ENCODE results near the gene GIMAP1.

GIMAP1 gene

GRCh38 chr7:150739033-150739432 lies 22.6 kb downstream of the GIMAP1 start:
- TF ChIP-seq EZH2phosphoT487 (IDR thresholded peaks at IDR 0.05; ENCODE audit: low read length) (no peak), EZH2 (optimal IDR thresholded peaks at IDR 0.05; ENCODE audit: low read depth, low read length) (no peak), CTCF (IDR thresholded peaks at IDR 0.05; ENCODE audit: low read length) (no peak)
- H2AFZ ChIP-seq (ENCODE audit: low read length): no peak overlapping the region
- no peaks in the 10 kb centered on the region for H3K9me3 ChIP-seq (replicated peaks; ENCODE audit: insufficient read depth, low read length)
- H3K36me3 ChIP-seq (replicated peaks; ENCODE audit: insufficient read depth, low read length): no peaks in the 10 kb centered on the region
- H4K20me1 ChIP-seq (ENCODE audit: insufficient read depth, low read length): no peaks in the 10 kb centered on the region
- no peak overlapping the region for H3K27ac ChIP-seq (ENCODE audit: low read length)
- H3K4me2 ChIP-seq (ENCODE audit: low read depth, low read length): no peak overlapping the region
- no peaks in the 10 kb centered on the region for H3K9me2 ChIP-seq (replicated peaks; ENCODE audit: insufficient read depth, low read length)
- no peak for DNase-seq
- H3F3A ChIP-seq (ENCODE audit: insufficient read depth, low read length): no peaks in the 10 kb centered on the region
- H3K27me3 ChIP-seq (replicated peaks; ENCODE audit: insufficient read depth, low read length): no peaks in the 10 kb centered on the region
- no peaks in the 10 kb centered on the region for H3K4me1 ChIP-seq (ENCODE audit: low read length)
- H3K4me3 ChIP-seq (ENCODE audit: low read length): no peak overlapping the region
- H3K79me2 ChIP-seq (ENCODE audit: low read length): no peaks in the 10 kb centered on the region
- no peak overlapping the region for H3K9ac ChIP-seq (ENCODE audit: low read length)

- H3K4me1 ChIP-seq (ENCODE audit: low read length): no peaks in the 10 kb centered on the region
- no peak overlapping the region for H3K4me3 ChIP-seq (ENCODE audit: low read length)
- no peak for TF ChIP-seq EZH2phosphoT487 (IDR thresholded peaks at IDR 0.05; ENCODE audit: low read length)
- no peak for TF ChIP-seq EZH2 (optimal IDR thresholded peaks at IDR 0.05; ENCODE audit: low read depth, low read length)
- no peak for TF ChIP-seq CTCF (IDR thresholded peaks at IDR 0.05; ENCODE audit: low read length)
- H3K36me3 ChIP-seq (replicated peaks; ENCODE audit: insufficient read depth, low read length): no peaks in the 10 kb centered on the region
- no peak overlapping the region for H2AFZ ChIP-seq (ENCODE audit: low read length)
- H3K79me2 ChIP-seq (ENCODE audit: low read length): no peaks in the 10 kb centered on the region
- no peaks in the 10 kb centered on the region for H3F3A ChIP-seq (ENCODE audit: insufficient read depth, low read length)
- H3K9ac ChIP-seq (ENCODE audit: low read length): no peak overlapping the region
- no peak for DNase-seq
- no peaks in the 10 kb centered on the region for H3K27me3 ChIP-seq (replicated peaks; ENCODE audit: insufficient read depth, low read length)
- no peak overlapping the region for H3K27ac ChIP-seq (ENCODE audit: low read length)
- no peaks in the 10 kb centered on the region for H3K9me3 ChIP-seq (replicated peaks; ENCODE audit: insufficient read depth, low read length)
- H3K9me2 ChIP-seq (replicated peaks; ENCODE audit: insufficient read depth, low read length): no peaks in the 10 kb centered on the region
- no peak overlapping the region for H3K4me2 ChIP-seq (ENCODE audit: low read depth, low read length)
- H4K20me1 ChIP-seq (ENCODE audit: insufficient read depth, low read length): no peaks in the 10 kb centered on the region
These were observed 23.6 kb downstream of the GIMAP1 start for GRCh38 chr7:150740053-150740452.

GRCh38 chr7:150742286-150742968 lies 26.0 kb downstream of the GIMAP1 start:
- H3K9ac ChIP-seq (ENCODE audit: low read length): no peak overlapping the region
- no peak overlapping the region for H2AFZ ChIP-seq (ENCODE audit: low read length)
- H3K4me1 ChIP-seq (ENCODE audit: low read length): no peaks in the 10 kb centered on the region
- no peaks in the 10 kb centered on the region for H3K9me2 ChIP-seq (replicated peaks; ENCODE audit: insufficient read depth, low read length)
- H3K4me3 ChIP-seq (ENCODE audit: low read length): no peak overlapping the region
- H3K36me3 ChIP-seq (replicated peaks; ENCODE audit: insufficient read depth, low read length): no peaks in the 10 kb centered on the region
- no peaks in the 10 kb centered on the region for H3K27me3 ChIP-seq (replicated peaks; ENCODE audit: insufficient read depth, low read length)
- no peak for TF ChIP-seq CTCF (IDR thresholded peaks at IDR 0.05; ENCODE audit: low read length)
- no peak for TF ChIP-seq EZH2phosphoT487 (IDR thresholded peaks at IDR 0.05; ENCODE audit: low read length)
- no peak for TF ChIP-seq EZH2 (optimal IDR thresholded peaks at IDR 0.05; ENCODE audit: low read depth, low read length)
- no peaks in the 10 kb centered on the region for H3K9me3 ChIP-seq (replicated peaks; ENCODE audit: insufficient read depth, low read length)
- no peak overlapping the region for H3K27ac ChIP-seq (ENCODE audit: low read length)
- H3K79me2 ChIP-seq (ENCODE audit: low read length): no peaks in the 10 kb centered on the region
- no peaks in the 10 kb centered on the region for H3F3A ChIP-seq (ENCODE audit: insufficient read depth, low read length)
- DNase-seq: no peak
- H3K4me2 ChIP-seq (ENCODE audit: low read depth, low read length): no peak overlapping the region
- no peaks in the 10 kb centered on the region for H4K20me1 ChIP-seq (ENCODE audit: insufficient read depth, low read length)
